CD4-positive, alpha-beta T cell treated with Interleukin-12 subunit alpha and Interleukin-12 subunit beta, for 1 hour (primary cell): ENCODE results near the gene TCF3.
"Not testable (repeated sequence)": the region's sequence is repeated elsewhere in the genome, so short reads cannot be mapped to it uniquely, and the experiment has no call there.

Experiments used
- DNase-seq: peaks from one replicate; pipeline ENCODE4 v3.0.0-alpha.2; 2020

The TCF3 gene

GRCh38 chr19:1652471-1653299 is at the start of gene TCF3:
TCF3 (minus strand) TSS chr19:1652615; CDS start chr19:1650248, 2,367 bp downstream.
- peak; percentile 100 for DNase-seq

GRCh38 chr19:1700733-1701663 is 48.6 kb upstream of the TCF3 start:
- no peak for DNase-seq

- no peak for DNase-seq
These were observed 47.8 kb upstream of the TCF3 start for GRCh38 chr19:1699998-1700732.

GRCh38 chr19:1699386-1699785 is 47.0 kb upstream of the TCF3 start:
- no peak for DNase-seq

- DNase-seq, result no peak
These were observed 46.2 kb upstream of the TCF3 start for GRCh38 chr19:1698636-1699035.

GRCh38 chr19:1695481-1695880 is 43.1 kb upstream of the TCF3 start:
- not testable (repeated sequence) for DNase-seq

- DNase-seq, result no peak
These were observed 39.3 kb upstream of the TCF3 start for GRCh38 chr19:1691589-1692290.

- DNase-seq, result peak; percentile 62
These were observed 38.4 kb upstream of the TCF3 start for GRCh38 chr19:1690699-1691307.

GRCh38 chr19:1685785-1686184 is 33.4 kb upstream of the TCF3 start:
- not testable (repeated sequence) for DNase-seq

GRCh38 chr19:1685046-1685445 is 32.6 kb upstream of the TCF3 start:
- DNase-seq, result no peak

GRCh38 chr19:1684573-1684912 is 32.1 kb upstream of the TCF3 start:
- DNase-seq, result no peak

- DNase-seq, result no peak
These were observed 31.6 kb upstream of the TCF3 start for GRCh38 chr19:1683869-1684572.

- DNase-seq, result no peak
These were observed 28.6 kb upstream of the TCF3 start for GRCh38 chr19:1680976-1681375.

- no peak for DNase-seq
These were observed 25.7 kb upstream of the TCF3 start for GRCh38 chr19:1678073-1678472.

GRCh38 chr19:1676351-1677266 is 24.2 kb upstream of the TCF3 start:
- no peak for DNase-seq

- no peak for DNase-seq
These were observed 23.4 kb upstream of the TCF3 start for GRCh38 chr19:1675633-1676350.

- no peak for DNase-seq
These were observed 21.9 kb upstream of the TCF3 start for GRCh38 chr19:1674293-1674679.

GRCh38 chr19:1673645-1674292 is 21.4 kb upstream of the TCF3 start:
- no peak for DNase-seq
